GM19025 (cell line): Measurements from ENCODE around the gene MTFP1.
"Not testable (repeated sequence)": the region's sequence is repeated elsewhere in the genome, so short reads cannot be mapped to it uniquely, and the experiment has no call there.

Experiments used
- ATAC-seq: cut with Tn5 transposase; IDR thresholded peaks from one replicate; pipeline ENCODE4 v1.9.1; 2021; ENCODE audit warnings: mild to moderate bottlenecking, low read depth, moderate library complexity; ENCODE audit not compliant: unreplicated experiment

The MTFP1 gene

GRCh38 chr22:30451488-30451887 is 25.9 kb downstream of the MTFP1 start:
- ATAC-seq = not testable (repeated sequence)

GRCh38 chr22:30452861-30453260 is 27.3 kb downstream of the MTFP1 start:
- ATAC-seq = no peak

- ATAC-seq = no peak
Measured at GRCh38 chr22:30453731-30454510, 28.4 kb downstream of the MTFP1 start.

- ATAC-seq = no peak
Measured at GRCh38 chr22:30455075-30455840, 29.7 kb downstream of the MTFP1 start.

GRCh38 chr22:30457981-30458380 is 32.4 kb downstream of the MTFP1 start:
- no peak for ATAC-seq

- no peak for ATAC-seq
Measured at GRCh38 chr22:30459181-30460052, 33.8 kb downstream of the MTFP1 start.

- no peak for ATAC-seq
Measured at GRCh38 chr22:30460147-30460546, 34.6 kb downstream of the MTFP1 start.

GRCh38 chr22:30460555-30460954 is 35.0 kb downstream of the MTFP1 start:
- ATAC-seq = not testable (repeated sequence)

- ATAC-seq = no peak
Measured at GRCh38 chr22:30469165-30469564, 43.6 kb downstream of the MTFP1 start.

- ATAC-seq = no peak
Measured at GRCh38 chr22:30470655-30471054, 45.1 kb downstream of the MTFP1 start.

GRCh38 chr22:30471616-30472318 is 46.2 kb downstream of the MTFP1 start, which contains the start of gene SEC14L3:
TSS of gene SEC14L3 (minus strand) at chr22:30472017. CDS start at chr22:30471958, 59 bp downstream.
- no peak for ATAC-seq

GRCh38 chr22:30472994-30473720 is 47.6 kb downstream of the MTFP1 start:
- ATAC-seq = no peak

GRCh38 chr22:30474121-30474520 is 48.6 kb downstream of the MTFP1 start:
- ATAC-seq = no peak

GRCh38 chr22:30474683-30475424 is 49.3 kb downstream of the MTFP1 start:
- ATAC-seq = no peak
